Smooth muscle cell (in vitro differentiated cells): ENCODE data around the gene NDUFV2. TPM values are rescaled to one million over a fixed set of nuclear protein-coding genes. Genes with fewer than 3 reads are reported as not detected.
A peak's percentile ranks its signal among the peaks of the same experiment; 100 is the strongest.

ENCODE experiments used
- DNase-seq: peaks from one replicate; lab custom pipeline; 2025; ENCODE audit not compliant: unreplicated experiment; lab: John Stamatoyannopoulos, UW
- H2AFZ ChIP-seq: fragments of 200-600 bp; sonication (generic); 2 replicates; pipeline ENCODE4 v1.6.0; 2016; ENCODE audit warnings: antibody characterized with exemption, low read depth, mild to moderate bottlenecking
- H3F3A ChIP-seq: fragments of 200-600 bp; sonication (generic); 2 replicates; pipeline ENCODE4 v1.6.0; 2017; ENCODE audit warnings: antibody characterized with exemption, low read depth
- H3K27ac ChIP-seq: fragments of 200-600 bp; sonication (generic); 2 replicates; pipeline ENCODE4 v1.5.1; 2016; ENCODE audit warnings: low read depth, mild to moderate bottlenecking
- H3K27me3 ChIP-seq: fragments of 200-600 bp; sonication (generic); 2 replicates; pipeline ENCODE4 v1.6.1; 2016; ENCODE audit warnings: low read depth, mild to moderate bottlenecking
- H3K36me3 ChIP-seq: fragments of 200-600 bp; sonication (generic); 2 replicates; pipeline ENCODE4 v1.5.1; 2016; ENCODE audit warnings: low read depth
- H3K4me1 ChIP-seq: fragments of 200-600 bp; sonication (generic); 2 replicates; pipeline ENCODE4 v1.5.1; 2016; ENCODE audit warnings: low read depth
- H3K4me2 ChIP-seq: fragments of 200-600 bp; sonication (generic); 2 replicates; pipeline ENCODE4 v1.6.0; 2016; ENCODE audit warnings: mild to moderate bottlenecking
- H3K4me3 ChIP-seq: fragments of 200-600 bp; sonication (generic); 2 replicates; pipeline ENCODE4 v1.5.1; 2016; ENCODE audit warnings: mild to moderate bottlenecking
- H3K79me2 ChIP-seq: fragments of 200-600 bp; sonication (generic); 2 replicates; pipeline ENCODE4 v1.6.0; 2016; ENCODE audit warnings: low read depth, mild to moderate bottlenecking
- H3K9ac ChIP-seq: fragments of 200-600 bp; sonication (generic); 2 replicates; pipeline ENCODE4 v1.6.0; 2016; ENCODE audit warnings: low read depth
- H3K9me3 ChIP-seq: fragments of 200-600 bp; sonication (generic); replicated peaks from 2 replicates; pipeline ENCODE4 v1.5.1; 2016; ENCODE audit warnings: low read depth
- H4K20me1 ChIP-seq: fragments of 200-600 bp; sonication (generic); 2 replicates; pipeline ENCODE4 v1.6.0; 2016; ENCODE audit warnings: low read depth
- WGBS: methylation state at CpG from one replicate; pipeline ENCODE4 v1.1.7; 2016; ENCODE audit warnings: low lambda C conversion rate; 5-methylcytosine and 5-hydroxymethylcytosine counted together
- polyA plus RNA-seq: library from polyadenylated mRNA; unstranded; fragments of >200 nt; fragmentation: Nextera tagmentation; extraction: Ambion mirVana; gene quantifications from 2 replicates; pipeline ENCODE4 v1.2.1, GENCODE V29; 2016
- total RNA-seq: library from RNA; depleted of rRNA; stranded (reverse); fragments of >200 nt; gene quantifications from 2 replicates; pipeline ENCODE4 v1.2.3, GENCODE V29; 2014
- TF ChIP-seq, protein P1 (sequence below): fragments of 200-600 bp; sonication (generic); IDR thresholded peaks from 2 replicates; pipeline ENCODE4 v1.5.1; 2017; ENCODE audit warnings: borderline replicate concordance, mild to moderate bottlenecking, antibody characterized with exemption; ENCODE audit not compliant: insufficient read depth, poor library complexity, severe bottlenecking

NDUFV2 gene
- total and polyA plus RNA-seq, 2 experiments from 2014 or later: 117 to 200 TPM

DNA sequence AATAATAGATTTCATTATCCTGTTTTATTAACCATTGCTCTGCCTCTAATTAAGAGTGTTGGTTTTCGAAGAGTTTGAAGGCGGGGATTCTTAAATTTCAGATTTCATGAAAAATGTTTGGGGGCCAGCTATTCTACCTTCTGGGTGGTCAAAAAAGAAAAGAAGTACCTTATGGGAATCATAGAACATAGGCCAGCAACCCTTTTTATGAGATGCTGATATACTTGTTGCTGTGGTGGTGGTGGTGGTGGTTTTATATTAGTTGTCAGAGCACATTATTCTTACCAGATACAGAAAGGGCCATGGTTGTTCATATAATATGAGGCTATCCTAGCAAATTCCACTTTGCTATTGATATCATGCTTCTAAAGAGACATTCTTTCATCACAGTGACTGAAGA, 38.5 kb downstream of the NDUFV2 start:
- Histone ChIP-seq H3K27ac (no peak overlapping the region), H3K9ac (no peak overlapping the region), H4K20me1 (peaks cover 83% of the 10 kb centered on the region)

DNA sequence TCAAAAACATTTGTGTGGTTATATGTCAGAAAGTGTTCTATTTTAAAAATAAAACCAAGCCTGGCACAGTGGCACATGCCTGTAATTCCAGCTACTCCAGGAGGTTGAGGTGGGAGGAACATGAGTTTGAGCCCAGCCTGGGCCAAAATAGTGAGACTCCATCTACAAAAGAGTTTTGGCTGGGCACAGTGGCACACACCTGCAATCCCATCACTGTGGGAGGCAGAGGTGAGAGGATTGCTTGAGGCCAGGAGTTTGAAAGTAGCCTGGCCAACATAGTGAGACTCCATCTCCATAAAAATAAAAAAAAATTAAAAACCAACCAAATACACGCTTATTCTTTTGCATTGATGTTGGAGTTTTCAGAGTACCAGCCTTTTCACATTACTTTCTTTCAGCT, 43.7 kb downstream of the NDUFV2 start:
- peak overlapping the region; percentile 64 for H3K27ac ChIP-seq
- no peaks in the 10 kb centered on the region for H3K36me3 ChIP-seq
- no peak for DNase-seq
- H3K27me3 ChIP-seq: no peaks in the 10 kb centered on the region
- H3K9ac ChIP-seq: no peak overlapping the region
- peaks cover 98% of the 10 kb centered on the region for H3K79me2 ChIP-seq
- H3K4me2 ChIP-seq: no peak overlapping the region
- TF ChIP-seq, protein P1, sequence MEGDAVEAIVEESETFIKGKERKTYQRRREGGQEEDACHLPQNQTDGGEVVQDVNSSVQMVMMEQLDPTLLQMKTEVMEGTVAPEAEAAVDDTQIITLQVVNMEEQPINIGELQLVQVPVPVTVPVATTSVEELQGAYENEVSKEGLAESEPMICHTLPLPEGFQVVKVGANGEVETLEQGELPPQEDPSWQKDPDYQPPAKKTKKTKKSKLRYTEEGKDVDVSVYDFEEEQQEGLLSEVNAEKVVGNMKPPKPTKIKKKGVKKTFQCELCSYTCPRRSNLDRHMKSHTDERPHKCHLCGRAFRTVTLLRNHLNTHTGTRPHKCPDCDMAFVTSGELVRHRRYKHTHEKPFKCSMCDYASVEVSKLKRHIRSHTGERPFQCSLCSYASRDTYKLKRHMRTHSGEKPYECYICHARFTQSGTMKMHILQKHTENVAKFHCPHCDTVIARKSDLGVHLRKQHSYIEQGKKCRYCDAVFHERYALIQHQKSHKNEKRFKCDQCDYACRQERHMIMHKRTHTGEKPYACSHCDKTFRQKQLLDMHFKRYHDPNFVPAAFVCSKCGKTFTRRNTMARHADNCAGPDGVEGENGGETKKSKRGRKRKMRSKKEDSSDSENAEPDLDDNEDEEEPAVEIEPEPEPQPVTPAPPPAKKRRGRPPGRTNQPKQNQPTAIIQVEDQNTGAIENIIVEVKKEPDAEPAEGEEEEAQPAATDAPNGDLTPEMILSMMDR: no peak
- H3K4me3 ChIP-seq: no peak overlapping the region
- peaks cover 98% of the 10 kb centered on the region for H4K20me1 ChIP-seq
- no peak overlapping the region for H2AFZ ChIP-seq
- 95% methylated on average over 1 of the region's 1 CpG for WGBS
- H3K9me3 ChIP-seq: no peaks in the 10 kb centered on the region
- H3F3A ChIP-seq: peaks cover 5% of the 10 kb centered on the region
- peaks cover 15% of the 10 kb centered on the region for H3K4me1 ChIP-seq

More for the DNA sequence above, 38.5 kb downstream of the NDUFV2 start:
- H3F3A ChIP-seq: peaks cover under 1% of the 10 kb centered on the region
- WGBS: 100% methylated on average over 2 of the region's 2 CpGs
- no peak overlapping the region for H3K4me2 ChIP-seq
- no peaks in the 10 kb centered on the region for H3K27me3 ChIP-seq
- peaks cover 19% of the 10 kb centered on the region for H3K4me1 ChIP-seq
- TF ChIP-seq, protein P1: no peak
- H3K4me3 ChIP-seq: no peak overlapping the region
- H2AFZ ChIP-seq: no peak overlapping the region
- H3K79me2 ChIP-seq: peaks cover 78% of the 10 kb centered on the region
- H3K9me3 ChIP-seq: no peaks in the 10 kb centered on the region
- no peak for DNase-seq
- no peaks in the 10 kb centered on the region for H3K36me3 ChIP-seq

DNA sequence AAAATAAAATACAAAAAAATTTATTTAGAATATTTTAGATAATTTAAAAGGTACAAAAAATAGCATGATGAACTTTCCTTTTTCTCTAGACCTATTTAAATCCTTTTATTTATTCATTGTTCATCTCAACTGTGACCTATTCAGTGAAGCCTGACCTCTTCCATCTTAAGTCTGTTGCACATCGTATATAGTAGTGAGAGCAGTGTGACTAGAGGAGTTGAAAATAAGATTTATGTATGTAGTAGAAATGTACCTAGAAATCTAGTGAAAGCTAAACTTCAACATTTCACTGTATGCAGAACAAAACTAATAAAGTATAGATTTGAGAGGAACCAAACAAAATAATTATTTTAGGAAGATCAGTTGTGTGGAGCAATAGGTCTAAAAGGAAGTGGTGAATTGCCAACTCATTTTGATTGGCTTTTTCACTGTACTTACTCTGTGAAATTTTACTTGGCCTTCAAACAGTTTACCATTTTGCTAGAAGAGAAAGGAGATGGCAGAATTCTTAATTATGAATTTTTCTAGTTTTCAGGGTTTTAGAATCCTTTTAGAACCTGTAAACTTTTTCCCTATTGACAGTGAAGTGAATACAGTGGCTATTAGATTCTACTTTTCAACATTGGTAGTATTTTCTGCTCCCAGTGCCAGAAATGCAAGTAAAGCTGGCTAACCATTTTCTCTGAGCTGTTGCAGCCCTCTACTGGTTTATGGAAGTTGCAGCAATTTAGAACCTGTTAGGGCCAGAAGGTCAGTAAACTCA, 45.1 kb downstream of the NDUFV2 start:
- Histone ChIP-seq H3K4me2 (peak overlapping the region; percentile 45), H3K4me1 (peaks cover 15% of the 10 kb centered on the region), H3K36me3 (no peaks in the 10 kb centered on the region), H3K27ac (peak overlapping the region; percentile 64), H3K27me3 (no peaks in the 10 kb centered on the region), H3K79me2 (peaks cover 98% of the 10 kb centered on the region), H3K9ac (no peak overlapping the region), H4K20me1 (peaks cover 98% of the 10 kb centered on the region), H3K4me3 (no peak overlapping the region), H3F3A (peaks cover 5% of the 10 kb centered on the region), H2AFZ (no peak overlapping the region), H3K9me3 (no peaks in the 10 kb centered on the region)
- TF ChIP-seq, protein P1: peak; percentile 70
- no peak for DNase-seq
- 31% methylated on average over 1 of the region's 1 CpG for WGBS

DNA sequence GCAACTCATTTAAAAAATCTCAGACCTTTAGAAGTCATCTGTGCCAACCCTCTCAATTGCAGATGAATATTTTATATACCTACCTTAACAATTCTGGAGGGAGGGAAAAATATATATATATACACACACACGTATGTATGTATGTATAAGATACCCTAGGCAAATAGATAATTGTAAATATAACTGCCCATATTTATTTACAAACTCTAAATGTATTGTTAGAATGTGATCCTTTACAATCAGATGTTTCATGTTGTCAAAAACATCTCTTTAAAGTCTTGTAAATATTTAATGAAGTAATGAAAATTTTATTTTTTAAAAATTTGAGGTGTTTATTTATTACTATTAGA, 45.7 kb downstream of the NDUFV2 start:
- no peak overlapping the region for H3K9ac ChIP-seq
- DNase-seq: no peak
- no peak overlapping the region for H3K27ac ChIP-seq
- peaks cover 98% of the 10 kb centered on the region for H4K20me1 ChIP-seq
- peaks cover 5% of the 10 kb centered on the region for H3F3A ChIP-seq
- no peaks in the 10 kb centered on the region for H3K9me3 ChIP-seq
- H3K79me2 ChIP-seq: peaks cover 98% of the 10 kb centered on the region
- H3K4me3 ChIP-seq: no peak overlapping the region
- 61% methylated on average over 1 of the region's 1 CpG for WGBS
- H3K27me3 ChIP-seq: no peaks in the 10 kb centered on the region
- no peaks in the 10 kb centered on the region for H3K36me3 ChIP-seq
- TF ChIP-seq, protein P1: no peak
- peaks cover 15% of the 10 kb centered on the region for H3K4me1 ChIP-seq
- no peak overlapping the region for H2AFZ ChIP-seq
- no peak overlapping the region for H3K4me2 ChIP-seq
